Activated B cell treated with CpG ODN at 0.5 μM for 24 hours (primary cell): ENCODE measurements around the gene PER2. TPM values are rescaled to one million over a fixed set of nuclear protein-coding genes. Genes with fewer than 3 reads are reported as not detected.

Source experiments
- ATAC-seq: fragments of 200-7000 bp; cut with Tn5 transposase; one replicate; pipeline ENCODE4 v1.10.0; 2021; ENCODE audit warnings: low read depth, mild to moderate bottlenecking, moderate library complexity
- CTCF ChIA-PET: fragments of 350-600 bp; sonication (Branson Sonifier 250); formaldehyde crosslinking; loops from one replicate; lab custom pipeline; 2021; ENCODE audit warnings: antibody characterized with exemption; lab: Charles Lee
- POLR2A ChIA-PET: fragments of 350-600 bp; sonication (Branson Sonifier 250); formaldehyde crosslinking; loops from one replicate; lab custom pipeline; 2021; ENCODE audit warnings: antibody characterized with exemption; lab: Charles Lee
- DNase-seq: peaks from one replicate; pipeline ENCODE4 v3.0.0; 2022
- H3K27ac Mint-ChIP-seq: one replicate; pipeline ENCODE4 v1.8.0; 2020; ENCODE audit warnings: mixed read lengths
- H3K27me3 Mint-ChIP-seq: one replicate; pipeline ENCODE4 v1.8.0; 2021; ENCODE audit warnings: mixed read lengths
- H3K36me3 Mint-ChIP-seq: one replicate; pipeline ENCODE4 v1.8.0; 2021; ENCODE audit warnings: low read depth, mixed read lengths
- H3K4me1 Mint-ChIP-seq: one replicate; pipeline ENCODE4 v1.8.0; 2021; ENCODE audit warnings: mixed read lengths
- H3K4me3 Mint-ChIP-seq: one replicate; pipeline ENCODE4 v1.8.0; 2020; ENCODE audit warnings: mild to moderate bottlenecking, mixed read lengths
- H3K9me3 Mint-ChIP-seq: one replicate; pipeline ENCODE4 v1.8.0; 2020; ENCODE audit warnings: mixed read lengths
- intact Hi-C: fragments of 100-400 bp; cut with micrococcal nuclease; formaldehyde crosslinking; loops from one replicate; pipeline ENCODE4 v1.15.1; 2024
- total RNA-seq: library from RNA; stranded (reverse); gene quantifications from 2 replicates; pipeline ENCODE4 v1.2.3, GENCODE V29; 2022
- TF ChIP-seq, protein P1 (sequence below): fragments of 200-600 bp; IDR thresholded peaks from one replicate; pipeline ENCODE4 v1.8.0; 2022; ENCODE audit warnings: antibody characterized with exemption, mild to moderate bottlenecking

PER2 gene
- total RNA-seq, 1 donor from 2014 or later = 16.6 TPM

- Mint-ChIP-seq H3K4me1 (peaks cover 16% of the 10 kb centered on the region), H3K27ac (no peak overlapping the region), H3K36me3 (no peaks in the 10 kb centered on the region), H3K9me3 (no peaks in the 10 kb centered on the region), H3K4me3 (peak overlapping the region; percentile 62), H3K27me3 (peaks cover 20% of the 10 kb centered on the region)
- no peak for DNase-seq
- TF ChIP-seq, protein P1, sequence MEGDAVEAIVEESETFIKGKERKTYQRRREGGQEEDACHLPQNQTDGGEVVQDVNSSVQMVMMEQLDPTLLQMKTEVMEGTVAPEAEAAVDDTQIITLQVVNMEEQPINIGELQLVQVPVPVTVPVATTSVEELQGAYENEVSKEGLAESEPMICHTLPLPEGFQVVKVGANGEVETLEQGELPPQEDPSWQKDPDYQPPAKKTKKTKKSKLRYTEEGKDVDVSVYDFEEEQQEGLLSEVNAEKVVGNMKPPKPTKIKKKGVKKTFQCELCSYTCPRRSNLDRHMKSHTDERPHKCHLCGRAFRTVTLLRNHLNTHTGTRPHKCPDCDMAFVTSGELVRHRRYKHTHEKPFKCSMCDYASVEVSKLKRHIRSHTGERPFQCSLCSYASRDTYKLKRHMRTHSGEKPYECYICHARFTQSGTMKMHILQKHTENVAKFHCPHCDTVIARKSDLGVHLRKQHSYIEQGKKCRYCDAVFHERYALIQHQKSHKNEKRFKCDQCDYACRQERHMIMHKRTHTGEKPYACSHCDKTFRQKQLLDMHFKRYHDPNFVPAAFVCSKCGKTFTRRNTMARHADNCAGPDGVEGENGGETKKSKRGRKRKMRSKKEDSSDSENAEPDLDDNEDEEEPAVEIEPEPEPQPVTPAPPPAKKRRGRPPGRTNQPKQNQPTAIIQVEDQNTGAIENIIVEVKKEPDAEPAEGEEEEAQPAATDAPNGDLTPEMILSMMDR = no peak
- POLR2A ChIA-PET = interaction anchor here (0.7 to 1.6 kb wide), 2 partner anchors 35 to 51 kb away, joined by 3 to 6 read pairs; partner anchors contain the start of gene PER2
- CTCF ChIA-PET = no interaction called here
- intact Hi-C loops = loop anchor here (10.0 kb wide), 2 partner anchors 133 to 563 kb away; partner anchors contain the start of gene ESPNL
- no peak for ATAC-seq
Observed at GRCh38 chr2:238237431-238238135, 50.8 kb downstream of the PER2 start.

- intact Hi-C loops = loop anchor here (10.0 kb wide), 2 partner anchors 132 to 562 kb away; partner anchors contain the start of gene ESPNL
- POLR2A ChIA-PET = no interaction called here
- H3K27me3 Mint-ChIP-seq = peaks cover 20% of the 10 kb centered on the region
Observed at GRCh38 chr2:238236571-238236970, 51.8 kb downstream of the PER2 start.

DNA sequence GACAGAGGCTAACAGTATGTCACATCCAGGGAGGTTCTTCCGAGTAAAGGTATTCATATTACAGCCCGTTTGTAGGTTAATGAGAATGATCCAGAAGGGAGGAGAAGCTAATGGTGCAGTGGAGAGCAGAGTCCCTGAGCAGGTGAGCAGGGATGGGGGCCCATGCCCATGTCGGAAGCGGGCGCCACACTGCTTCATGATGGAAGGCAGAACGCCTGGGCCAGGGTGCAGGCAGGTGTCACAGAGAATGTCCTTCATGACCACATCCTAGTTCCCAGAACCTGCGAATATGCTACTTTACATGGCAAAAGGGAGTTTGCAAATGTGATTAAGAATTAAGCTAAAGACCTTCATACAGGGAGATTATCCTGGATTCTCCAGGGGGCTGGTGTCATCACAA, 52.6 kb downstream of the PER2 start:
- H3K4me3 Mint-ChIP-seq = peak overlapping the region; percentile 2
- ChIA-PET POLR2A (no interaction called here), CTCF (no interaction called here)
- H3K27ac Mint-ChIP-seq = no peak overlapping the region
- peaks cover 20% of the 10 kb centered on the region for H3K27me3 Mint-ChIP-seq
- ATAC-seq (no peak), DNase-seq (no peak)
- no peaks in the 10 kb centered on the region for H3K36me3 Mint-ChIP-seq
- intact Hi-C loops = loop anchor here (2.0 to 10.0 kb wide), 3 partner anchors 131 to 561 kb away; partner anchors contain the start of gene ESPNL
- peaks cover 18% of the 10 kb centered on the region for H3K4me1 Mint-ChIP-seq
- TF ChIP-seq, protein P1 = no peak
- no peaks in the 10 kb centered on the region for H3K9me3 Mint-ChIP-seq

More at GRCh38 chr2:238236571-238236970, 51.8 kb downstream of the PER2 start:
- no peak overlapping the region for H3K4me3 Mint-ChIP-seq
- no peak overlapping the region for H3K27ac Mint-ChIP-seq
- DNase-seq = no peak
- no peaks in the 10 kb centered on the region for H3K36me3 Mint-ChIP-seq
- TF ChIP-seq, protein P1 = no peak
- peaks cover 16% of the 10 kb centered on the region for H3K4me1 Mint-ChIP-seq
- no peaks in the 10 kb centered on the region for H3K9me3 Mint-ChIP-seq
- CTCF ChIA-PET = no interaction called here
- no peak for ATAC-seq

DNA sequence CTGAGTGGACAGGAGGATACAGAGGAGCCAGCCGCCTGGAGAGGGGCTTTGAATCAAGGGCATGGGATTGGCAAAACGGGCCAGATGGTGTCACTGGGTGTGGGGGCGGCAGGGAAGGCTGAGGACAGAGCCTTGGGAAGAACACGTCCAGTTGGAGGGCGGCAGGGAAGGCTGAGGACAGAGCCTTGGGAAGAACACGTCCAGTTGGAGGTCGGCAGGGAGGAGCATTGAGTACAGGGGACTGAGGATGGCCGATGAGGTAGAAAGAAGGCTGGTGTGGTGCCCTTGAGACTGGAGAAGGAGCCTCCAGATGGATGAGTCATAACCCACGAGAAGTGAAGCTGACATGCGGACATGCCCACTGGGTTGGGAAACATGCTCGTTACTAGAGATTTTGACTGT, 53.1 kb downstream of the PER2 start:
- DNase-seq (no peak), ATAC-seq (no peak)
- Mint-ChIP-seq H3K27ac (no peak overlapping the region), H3K36me3 (no peaks in the 10 kb centered on the region), H3K4me3 (peak overlapping the region; percentile 64), H3K27me3 (peaks cover 20% of the 10 kb centered on the region), H3K9me3 (no peaks in the 10 kb centered on the region), H3K4me1 (peaks cover 22% of the 10 kb centered on the region)
- ChIA-PET CTCF (no interaction called here), POLR2A (no interaction called here)
- intact Hi-C loops = loop anchor here (2.0 to 10.0 kb wide), 3 partner anchors 131 to 561 kb away; partner anchors contain the start of gene ESPNL
- TF ChIP-seq, protein P1 = no peak

DNA sequence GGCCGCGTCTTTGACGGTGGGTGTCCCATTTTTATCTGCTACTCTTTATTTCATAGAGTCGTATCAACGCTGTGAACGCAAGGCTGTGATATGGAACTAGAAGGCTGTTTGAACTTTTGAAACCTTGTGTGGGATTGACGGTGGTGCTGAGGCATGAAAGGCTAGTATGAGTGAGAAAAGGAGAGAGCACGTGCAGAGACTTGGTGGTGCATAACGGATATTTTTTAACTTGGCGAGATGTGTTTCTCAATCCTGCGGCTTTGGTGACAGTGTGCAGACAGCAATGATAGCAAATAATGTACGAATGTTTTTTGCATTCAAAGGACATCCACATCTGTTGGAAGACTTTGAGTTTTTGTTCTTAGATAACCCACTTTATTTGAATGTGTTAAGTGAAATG, 54.8 kb downstream of the PER2 start:
- Mint-ChIP-seq H3K27me3 (peaks cover 22% of the 10 kb centered on the region), H3K9me3 (no peaks in the 10 kb centered on the region), H3K4me1 (peaks cover 21% of the 10 kb centered on the region), H3K36me3 (no peaks in the 10 kb centered on the region), H3K4me3 (peak overlapping the region; percentile 29), H3K27ac (no peak overlapping the region)
- ChIA-PET POLR2A (interaction anchor here (1.0 to 1.4 kb wide), 3 partner anchors 29 to 56 kb away, joined by 3 to 7 read pairs (median 4); no protein-coding TSS in a partner anchor), CTCF (no interaction called here)
- intact Hi-C loops = loop anchor here (2.0 to 10.0 kb wide), 4 partner anchors 129 to 559 kb away; partner anchors contain the start of gene ESPNL
- TF ChIP-seq, protein P1 = no peak
- DNase-seq = no peak
- ATAC-seq = no peak
